GM21390 (cell line): ENCODE measurements around the gene FCHO2.
"Not testable (repeated sequence)": the region's sequence is repeated elsewhere in the genome, so short reads cannot be mapped to it uniquely, and the experiment has no call there.

Source experiments
- ATAC-seq: cut with Tn5 transposase; IDR thresholded peaks from one replicate; pipeline ENCODE4 v1.9.1; 2021; ENCODE audit not compliant: unreplicated experiment

FCHO2 gene, protein sequence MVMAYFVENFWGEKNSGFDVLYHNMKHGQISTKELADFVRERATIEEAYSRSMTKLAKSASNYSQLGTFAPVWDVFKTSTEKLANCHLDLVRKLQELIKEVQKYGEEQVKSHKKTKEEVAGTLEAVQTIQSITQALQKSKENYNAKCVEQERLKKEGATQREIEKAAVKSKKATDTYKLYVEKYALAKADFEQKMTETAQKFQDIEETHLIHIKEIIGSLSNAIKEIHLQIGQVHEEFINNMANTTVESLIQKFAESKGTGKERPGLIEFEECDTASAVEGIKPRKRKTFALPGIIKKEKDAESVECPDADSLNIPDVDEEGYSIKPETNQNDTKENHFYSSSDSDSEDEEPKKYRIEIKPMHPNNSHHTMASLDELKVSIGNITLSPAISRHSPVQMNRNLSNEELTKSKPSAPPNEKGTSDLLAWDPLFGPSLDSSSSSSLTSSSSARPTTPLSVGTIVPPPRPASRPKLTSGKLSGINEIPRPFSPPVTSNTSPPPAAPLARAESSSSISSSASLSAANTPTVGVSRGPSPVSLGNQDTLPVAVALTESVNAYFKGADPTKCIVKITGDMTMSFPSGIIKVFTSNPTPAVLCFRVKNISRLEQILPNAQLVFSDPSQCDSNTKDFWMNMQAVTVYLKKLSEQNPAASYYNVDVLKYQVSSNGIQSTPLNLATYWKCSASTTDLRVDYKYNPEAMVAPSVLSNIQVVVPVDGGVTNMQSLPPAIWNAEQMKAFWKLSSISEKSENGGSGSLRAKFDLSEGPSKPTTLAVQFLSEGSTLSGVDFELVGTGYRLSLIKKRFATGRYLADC

DNA sequence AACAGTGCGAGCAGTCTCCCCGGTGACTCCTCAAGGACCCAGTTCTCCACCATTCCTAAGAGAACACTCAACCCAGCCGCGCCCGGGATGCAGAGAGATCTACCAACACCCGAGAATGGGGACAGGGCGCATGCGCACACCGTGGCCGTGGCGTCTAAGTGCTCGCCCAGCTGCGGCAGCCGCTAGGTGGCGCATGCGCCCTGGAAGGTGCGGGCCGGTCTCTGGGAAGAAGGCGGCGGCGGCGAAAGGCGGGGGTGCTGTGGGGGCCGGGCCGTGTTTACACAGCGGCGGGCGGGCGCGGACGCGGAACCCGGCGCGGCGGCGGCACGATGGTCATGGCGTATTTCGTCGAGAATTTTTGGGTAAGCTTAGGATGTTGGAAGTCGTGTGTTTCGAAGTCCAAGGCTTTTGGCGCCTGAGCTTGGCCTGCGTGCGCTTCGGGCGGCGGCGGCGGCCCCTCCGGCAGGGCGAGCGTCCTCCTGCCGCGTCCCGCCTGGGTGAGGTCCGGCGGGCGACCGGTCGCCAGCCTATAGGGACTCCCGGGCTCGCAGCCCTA lies at the start of gene FCHO2:
FCHO2 (plus strand) TSS at position 274 of the 556 bp plus-strand sequence; CDS start at position 330, 56 bp downstream.
- ATAC-seq: peak; percentile 91

GRCh38 chr5:72906806-72907205 lies 49.0 kb upstream of the FCHO2 start:
- no peak for ATAC-seq

DNA sequence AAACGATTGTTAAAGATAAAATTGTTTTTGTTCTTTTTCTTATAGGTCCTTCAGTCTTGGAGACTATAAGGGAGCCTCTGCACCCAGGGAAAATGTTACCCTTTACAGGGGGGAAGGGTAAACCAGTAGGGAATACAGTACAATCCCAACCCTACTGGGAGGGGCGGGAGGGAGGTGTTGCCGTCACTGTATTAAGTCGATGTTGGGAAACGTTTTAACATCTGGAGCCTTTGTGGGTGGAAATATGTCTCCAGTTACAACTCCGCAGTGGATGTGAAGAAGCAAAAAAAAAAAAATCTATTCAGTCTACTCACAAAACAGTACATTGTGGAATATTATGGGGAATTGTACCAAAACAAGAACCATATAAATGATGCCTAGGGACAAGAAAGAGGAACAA lies 47.2 kb upstream of the FCHO2 start:
- no peak for ATAC-seq

- no peak for ATAC-seq
Measured at GRCh38 chr5:72917371-72917776, 38.5 kb upstream of the FCHO2 start.

- no peak for ATAC-seq
Measured at GRCh38 chr5:72920690-72921502, 34.9 kb upstream of the FCHO2 start.

DNA sequence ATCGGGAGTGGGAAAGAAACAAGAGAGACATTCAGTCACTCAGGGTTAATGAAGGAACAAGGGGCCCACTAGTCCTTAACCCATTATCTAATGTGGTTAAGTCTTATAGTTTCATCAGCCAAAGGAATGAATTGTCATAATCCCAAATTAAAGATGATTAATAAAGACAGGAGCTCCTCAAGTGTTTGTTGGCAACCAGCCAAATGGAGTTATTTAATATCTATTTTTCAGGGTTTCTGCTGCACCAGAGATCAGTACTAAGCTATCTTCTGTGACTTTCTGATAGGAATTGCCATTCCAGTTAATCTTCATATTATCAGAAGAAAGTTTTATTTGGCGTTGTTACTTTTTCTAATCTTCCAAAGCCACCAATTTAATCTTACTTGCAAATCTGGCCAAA lies 34.0 kb upstream of the FCHO2 start:
- ATAC-seq: no peak

DNA sequence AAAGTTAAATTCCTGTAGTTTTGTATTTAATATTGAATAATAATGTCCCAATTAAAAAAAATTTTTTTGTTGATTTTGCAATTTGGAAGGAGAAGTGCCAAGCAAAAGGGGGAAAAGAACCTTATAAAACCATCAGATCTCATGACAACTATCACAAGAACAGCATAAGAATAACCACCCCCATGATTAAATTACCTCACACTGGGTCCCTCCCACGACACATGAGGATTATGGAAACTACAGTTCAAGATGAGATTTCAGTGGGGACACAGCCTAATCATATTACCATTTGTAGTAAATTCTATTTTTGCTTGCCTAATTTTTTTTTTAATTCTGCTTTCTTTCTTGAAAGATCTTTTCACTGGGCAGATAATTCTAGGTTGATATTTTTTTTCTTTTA lies 33.4 kb upstream of the FCHO2 start:
- no peak for ATAC-seq

DNA sequence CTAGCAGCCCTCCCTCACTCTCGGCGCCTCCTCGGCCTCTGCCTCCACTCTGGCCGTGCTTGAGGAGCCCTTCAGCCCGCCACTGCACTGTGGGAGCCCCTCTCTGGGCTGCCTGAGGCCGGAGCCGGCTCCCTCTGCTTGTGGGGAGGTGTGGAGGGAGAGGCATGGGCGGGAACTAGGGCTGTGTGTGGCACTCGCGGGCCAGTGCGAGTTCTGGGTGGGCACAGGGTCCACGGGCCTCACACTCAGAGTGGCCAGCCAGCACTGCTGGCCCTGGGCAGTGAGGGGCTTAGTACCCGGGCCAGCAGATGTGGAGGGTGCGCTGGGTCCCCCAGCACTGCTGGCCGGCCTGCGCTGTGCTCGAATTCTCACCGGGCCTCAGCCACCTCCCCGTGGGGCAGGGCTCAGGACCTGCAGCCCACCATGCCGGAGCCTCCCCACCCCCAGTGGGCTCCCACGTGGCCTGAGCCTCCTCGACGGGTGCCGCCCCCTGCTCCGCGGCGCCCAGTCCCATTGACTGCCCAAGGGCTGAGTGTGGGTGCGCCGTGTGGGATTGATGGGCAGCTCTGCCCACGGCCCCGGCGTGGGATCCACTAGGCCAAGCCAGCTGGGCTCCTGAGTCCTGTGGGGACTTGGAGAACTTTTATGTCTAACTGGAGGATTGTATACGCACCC lies 30.4 kb upstream of the FCHO2 start:
- ATAC-seq: no peak

GRCh38 chr5:72932686-72933085 lies 23.2 kb upstream of the FCHO2 start:
- ATAC-seq: not testable (repeated sequence)

GRCh38 chr5:72934953-72935725 lies 20.7 kb upstream of the FCHO2 start:
- not testable (repeated sequence) for ATAC-seq

- no peak for ATAC-seq
Measured at GRCh38 chr5:72936893-72937292, 18.9 kb upstream of the FCHO2 start.

- ATAC-seq: no peak
Measured at GRCh38 chr5:72937517-72938061, 18.3 kb upstream of the FCHO2 start.

DNA sequence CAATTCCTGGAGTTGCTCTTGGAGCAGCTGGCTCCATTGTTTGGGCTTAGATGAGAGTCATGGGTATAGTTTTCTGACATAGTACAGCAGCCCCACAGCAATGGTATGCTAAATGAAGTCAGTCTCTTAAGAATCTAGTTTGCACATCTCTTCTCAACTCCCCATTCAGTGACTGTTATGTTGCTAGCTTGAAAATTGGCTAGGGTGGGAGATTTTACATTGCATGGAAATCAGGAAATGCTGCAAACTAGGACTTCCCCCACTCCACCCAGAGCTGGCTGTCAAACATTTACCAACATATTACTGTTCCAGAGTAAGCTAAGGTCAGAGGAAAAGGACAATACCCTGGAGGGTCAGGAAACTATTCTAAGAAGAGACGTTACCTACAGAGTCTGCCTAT lies 17.6 kb upstream of the FCHO2 start:
- ATAC-seq: no peak

DNA sequence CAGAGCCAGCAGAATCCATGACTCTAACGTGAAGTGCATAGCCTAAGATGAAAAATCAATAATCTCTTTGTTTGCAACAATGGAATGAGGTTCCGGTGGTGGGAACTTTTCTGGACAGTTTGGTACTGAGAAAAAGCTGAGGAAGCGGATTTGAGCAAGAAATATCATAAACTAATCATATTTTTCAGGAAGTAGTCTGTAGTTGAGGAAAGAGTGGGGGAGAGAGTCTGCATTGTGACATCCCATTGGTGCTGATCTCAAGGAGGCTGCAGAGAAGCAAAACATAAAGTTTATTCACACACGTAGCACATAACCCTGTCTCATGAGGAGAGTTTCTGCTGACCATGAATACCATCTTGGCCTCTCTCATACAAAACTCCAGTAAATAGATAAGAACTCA lies 15.8 kb upstream of the FCHO2 start:
- ATAC-seq: no peak

GRCh38 chr5:72943307-72943706 lies 12.5 kb upstream of the FCHO2 start:
- no peak for ATAC-seq

DNA sequence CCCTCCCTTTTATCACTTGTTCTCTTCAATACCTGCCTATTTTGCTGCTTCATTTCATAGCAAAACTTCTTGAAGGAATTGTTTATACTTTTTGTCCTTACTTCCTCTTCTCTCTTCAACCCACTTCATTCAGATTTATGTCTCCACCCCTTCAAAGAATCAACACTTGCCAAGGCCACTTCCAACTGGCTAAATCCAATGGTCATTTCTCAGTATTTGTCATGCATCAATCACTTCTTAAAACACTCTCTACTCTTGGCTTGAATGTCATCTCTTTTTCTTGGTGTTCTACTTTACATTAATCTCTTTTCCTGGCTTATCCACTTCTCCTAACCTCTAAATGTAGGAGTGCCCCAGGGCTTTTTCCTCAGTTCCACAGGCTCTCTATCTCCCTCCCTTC lies 8.3 kb upstream of the FCHO2 start:
- ATAC-seq: no peak

GRCh38 chr5:72949481-72949880 lies 6.4 kb upstream of the FCHO2 start:
- no peak for ATAC-seq

GRCh38 chr5:72951671-72952468 lies 4.0 kb upstream of the FCHO2 start:
- ATAC-seq: no peak

GRCh38 chr5:72954389-72954788 lies 1.5 kb upstream of the FCHO2 start:
- ATAC-seq: no peak
